ENCODE data around the gene PRPF8. TPM values are rescaled to one million over a fixed set of nuclear protein-coding genes. Genes with fewer than 3 reads are reported as not detected.
A peak's percentile ranks its signal among the peaks of the same experiment; 100 is the strongest.

Gene PRPF8
- polyA plus RNA-seq, 1 of the 3 experiments (the other 2 are of a cell fraction), result 149 TPM

DNA sequence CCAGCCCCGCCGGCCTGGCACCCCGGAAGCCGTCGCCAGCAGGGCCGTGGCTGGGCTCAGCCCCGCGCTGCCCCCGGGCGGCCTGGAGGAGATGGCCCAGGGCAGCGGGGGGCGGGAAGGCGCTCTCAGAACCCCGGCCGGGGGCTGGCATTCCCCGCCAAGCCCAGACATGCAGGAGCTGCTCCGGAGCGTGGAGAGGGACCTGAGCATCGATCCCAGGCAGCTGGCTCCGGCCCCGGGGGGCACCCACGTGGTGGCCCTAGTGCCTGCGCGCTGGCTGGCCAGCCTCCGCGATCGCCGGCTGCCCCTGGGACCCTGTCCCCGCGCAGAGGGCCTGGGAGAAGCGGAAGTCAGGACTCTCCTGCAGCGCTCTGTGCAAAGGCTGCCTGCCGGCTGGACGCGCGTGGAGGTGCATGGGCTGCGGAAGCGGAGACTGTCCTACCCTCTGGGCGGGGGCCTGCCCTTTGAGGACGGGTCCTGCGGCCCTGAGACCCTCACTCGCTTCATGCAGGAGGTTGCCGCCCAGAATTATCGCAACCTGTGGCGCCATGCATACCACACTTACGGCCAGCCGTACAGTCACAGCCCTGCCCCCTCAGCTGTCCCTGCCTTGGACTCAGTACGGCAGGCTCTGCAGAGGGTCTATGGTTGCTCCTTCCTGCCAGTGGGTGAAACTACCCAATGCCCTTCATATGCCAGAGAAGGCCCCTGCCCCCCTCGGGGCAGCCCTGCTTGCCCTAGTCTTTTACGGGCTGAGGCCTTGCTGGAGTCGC, 40.4 kb upstream of the PRPF8 start:
- ChIA-PET POLR2A (interaction anchor here (0.9 to 1.6 kb wide), 3 partner anchors 9 to 59 kb away, joined by 3 to 6 read pairs (median 5); partner anchors contain the start of gene SERPINF1), CTCF (interaction anchor here (0.8 to 1.5 kb wide), 6 partner anchors 12 to 157 kb away, joined by 3 to 4 read pairs (median 3); no protein-coding TSS in a partner anchor)
- H4K20me1 ChIP-seq (ENCODE audit: insufficient read depth), result no peaks in the 10 kb centered on the region
- TF ChIP-seq RFX5 (IDR thresholded peaks at IDR 0.05; ENCODE audit: low read length) (no peak), USF2 (IDR thresholded peaks at IDR 0.05; ENCODE audit: borderline replicate concordance, low read depth, low read length) (no peak), CTCF (IDR thresholded peaks at IDR 0.05) (0 out of 2 replicates have a peak, but pooled peaks have one; percentile 5), TAF1 (IDR thresholded peaks at IDR 0.05; ENCODE audit: borderline replicate concordance, low read depth, low read length) (peak; percentile 2; the same call in 1 of the 2 replicates), POLR2AphosphoS5 (IDR thresholded peaks at IDR 0.05; ENCODE audit: low read depth, low read length) (no peak), MXI1 (IDR thresholded peaks at IDR 0.05; ENCODE audit: low read depth, low read length) (peak; percentile 11; the same call in 1 of the 2 replicates), CHD2 (IDR thresholded peaks at IDR 0.05; ENCODE audit: low read length, partially characterized antibody) (no peak), RCOR1 (IDR thresholded peaks at IDR 0.05; ENCODE audit: low read length) (no peak)
- H3K4me3 ChIP-seq (ENCODE audit: low read depth in 2 of 2, low read length in 1 of 2), result peak overlapping the region; percentile 64 to 68
- peaks cover 0 to 24% of the 10 kb centered on the region in 2 experiments for H3K36me3 ChIP-seq (replicated peaks in 1 of 2; ENCODE audit: control insufficient read depth in 1 of 2, insufficient read depth in 2 of 2, low read length in 1 of 2)
- peaks cover 15% of the 10 kb centered on the region for H3F3A ChIP-seq (replicated peaks; ENCODE audit: insufficient read depth)
- no peaks in the 10 kb centered on the region for H3K9me3 ChIP-seq
- H3K4me1 ChIP-seq (ENCODE audit: control insufficient read depth in 1 of 2, insufficient read depth in 2 of 2, low read depth in 1 of 2, low read length in 1 of 2), result peaks cover 0 to 10% of the 10 kb centered on the region in 2 experiments; a peak in 2 of 4 replicates
- no peaks in the 10 kb centered on the region for H3K27me3 ChIP-seq (ENCODE audit: insufficient read depth)
- peak overlapping the region in 1 of 2 experiments; percentile 51; a peak in 2 of 4 replicates for H3K27ac ChIP-seq (ENCODE audit: low read depth in 2 of 2, low read length in 1 of 2)
- no peaks in the 10 kb centered on the region for H3K9me2 ChIP-seq
- peak overlapping the region; percentile 98 for H3K4me2 ChIP-seq
- DNase-seq, result peak; percentile 81
- peak overlapping the region; percentile 100; the same call in 1 of the 2 replicates for H2AFZ ChIP-seq (ENCODE audit: low read depth)
- H3K9ac ChIP-seq, result peak overlapping the region; percentile 66; the same call in 1 of the 2 replicates
- WGBS (ENCODE audit: low lambda C conversion rate), result 0% methylated on average over 1 of the region's 51 CpGs
- H3K79me2 ChIP-seq (ENCODE audit: insufficient read depth), result peaks cover 4% of the 10 kb centered on the region; the same call in 1 of the 2 replicates

GRCh38 chr17:1724351-1724868, 39.7 kb upstream of the PRPF8 start, which contains the start of gene WDR81:
Gene WDR81, plus strand, starts transcription at chr17:1724704. Its CDS starts 256 bp downstream, at chr17:1724960.
- Histone ChIP-seq H3K9ac (peak within 1 kb of the TSS; percentile 66), H3K9me2 (no peaks in the 10 kb centered on the region), H4K20me1 (ENCODE audit: insufficient read depth) (no peaks in the 10 kb centered on the region), H3K36me3 (replicated peaks in 1 of 2; ENCODE audit: control insufficient read depth in 1 of 2, insufficient read depth in 2 of 2, low read length in 1 of 2) (peaks cover 0 to 24% of the 10 kb centered on the region in 2 experiments), H3K4me2 (peak within 1 kb of the TSS; percentile 98), H3K4me1 (ENCODE audit: control insufficient read depth in 1 of 2, insufficient read depth in 2 of 2, low read depth in 1 of 2, low read length in 1 of 2) (peaks cover 0 to 10% of the 10 kb centered on the region in 2 experiments; a peak in 2 of 4 replicates), H3K79me2 (ENCODE audit: insufficient read depth) (peaks cover 4% of the 10 kb centered on the region; the same call in 1 of the 2 replicates), H3K9me3 (no peaks in the 10 kb centered on the region), H3K4me3 (ENCODE audit: low read depth in 2 of 2, low read length in 1 of 2) (peak within 1 kb of the TSS; percentile 64 to 68), H3F3A (replicated peaks; ENCODE audit: insufficient read depth) (peaks cover 17% of the 10 kb centered on the region), H3K27me3 (ENCODE audit: insufficient read depth) (no peaks in the 10 kb centered on the region), H3K27ac (ENCODE audit: low read depth in 2 of 2, low read length in 1 of 2) (peak within 1 kb of the TSS; percentile 48 to 51; a peak in 3 of 4 replicates), H2AFZ (ENCODE audit: low read depth) (peak within 1 kb of the TSS; percentile 100)
- DNase-seq, result peak; percentile 98
- WGBS (ENCODE audit: low lambda C conversion rate), result 14% methylated on average over 11 of the region's 57 CpGs
- ChIA-PET CTCF (interaction anchor here (0.8 to 1.5 kb wide), 7 partner anchors 11 to 158 kb away, joined by 3 to 9 read pairs (median 3); no protein-coding TSS in a partner anchor), POLR2A (interaction anchor here (0.7 to 1.6 kb wide), 4 partner anchors 8 to 59 kb away, joined by 3 to 6 read pairs (median 6); partner anchors contain the start of gene SERPINF1)
- TF ChIP-seq TAF1 (IDR thresholded peaks at IDR 0.05; ENCODE audit: borderline replicate concordance, low read depth, low read length), result peak; percentile 7; the same call in 1 of the 2 replicates
- TF ChIP-seq NRF1 (IDR thresholded peaks at IDR 0.05; ENCODE audit: low read depth, low read length), result no peak
- TF ChIP-seq ZBTB33 (IDR thresholded peaks at IDR 0.05; ENCODE audit: borderline replicate concordance, low read depth), result no peak
- no peak for TF ChIP-seq IRF3 (IDR thresholded peaks at IDR 0.05; ENCODE audit: low read depth, low read length)
- peak; percentile 40 for TF ChIP-seq CHD2 (IDR thresholded peaks at IDR 0.05; ENCODE audit: low read length, partially characterized antibody)
- peak; percentile 97 for TF ChIP-seq USF2 (IDR thresholded peaks at IDR 0.05; ENCODE audit: borderline replicate concordance, low read depth, low read length)
- TF ChIP-seq, protein P1, sequence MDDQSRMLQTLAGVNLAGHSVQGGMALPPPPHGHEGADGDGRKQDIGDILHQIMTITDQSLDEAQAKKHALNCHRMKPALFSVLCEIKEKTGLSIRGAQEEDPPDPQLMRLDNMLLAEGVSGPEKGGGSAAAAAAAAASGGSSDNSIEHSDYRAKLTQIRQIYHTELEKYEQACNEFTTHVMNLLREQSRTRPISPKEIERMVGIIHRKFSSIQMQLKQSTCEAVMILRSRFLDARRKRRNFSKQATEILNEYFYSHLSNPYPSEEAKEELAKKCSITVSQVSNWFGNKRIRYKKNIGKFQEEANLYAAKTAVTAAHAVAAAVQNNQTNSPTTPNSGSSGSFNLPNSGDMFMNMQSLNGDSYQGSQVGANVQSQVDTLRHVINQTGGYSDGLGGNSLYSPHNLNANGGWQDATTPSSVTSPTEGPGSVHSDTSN (IDR thresholded peaks at IDR 0.05), result no peak
- TF ChIP-seq RCOR1 (IDR thresholded peaks at IDR 0.05; ENCODE audit: low read length), result no peak
- TF ChIP-seq MXI1 (IDR thresholded peaks at IDR 0.05; ENCODE audit: low read depth, low read length), result peak; percentile 94
- no peak for TF ChIP-seq EP300 (IDR thresholded peaks at IDR 0.05; ENCODE audit: borderline replicate concordance in 1 of 2, low read depth in 1 of 2, low read length in 1 of 2)
